ENCODE results near the gene DACT1. TPM values are rescaled to one million over a fixed set of nuclear protein-coding genes. Genes with fewer than 3 reads are reported as not detected.

Gene DACT1
- total RNA-seq, 1 experiment from 2014 or later, result not detected

DNA sequence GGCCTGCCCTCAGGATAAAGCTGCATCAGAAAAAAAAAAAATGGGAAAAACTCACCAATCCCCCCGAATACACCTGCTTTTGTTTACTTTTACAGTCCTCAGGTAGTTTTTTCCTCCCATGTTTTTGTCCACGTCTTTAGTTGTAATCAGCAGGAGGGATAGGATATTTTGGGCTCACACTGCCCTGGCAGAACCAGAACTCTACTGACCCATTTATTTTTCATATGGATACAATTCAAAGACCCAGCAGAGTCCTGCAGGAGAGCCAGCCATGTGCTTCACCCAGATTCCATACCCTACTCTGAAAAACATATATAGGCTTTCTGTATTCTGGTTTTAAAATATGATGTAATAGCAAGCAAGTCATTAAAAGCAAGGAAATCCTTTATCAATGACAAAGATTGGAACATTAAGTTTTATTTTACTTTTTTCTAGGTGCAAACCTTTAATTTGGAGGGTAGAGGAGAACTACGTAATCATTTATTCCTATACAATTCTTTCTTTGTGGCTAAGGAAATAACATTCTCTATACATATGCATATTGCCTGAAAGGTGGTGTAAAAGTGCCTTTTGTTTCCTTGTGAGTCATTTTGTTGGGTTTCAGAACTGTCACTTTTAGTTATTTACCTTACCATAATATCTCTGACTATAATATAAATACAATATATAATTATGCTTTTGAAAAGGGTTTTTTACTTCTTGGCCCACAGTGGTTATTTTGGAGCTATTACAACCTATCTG lies 19.1 kb downstream of the DACT1 start:
- intact Hi-C loops (cut with micrococcal nuclease; ENCODE audit: unreplicated experiment), result no loop called here
- no peaks in the 10 kb centered on the region for H3K36me3 Mint-ChIP-seq (ENCODE audit: insufficient read depth, unreplicated experiment)
- TF ChIP-seq, protein P1, sequence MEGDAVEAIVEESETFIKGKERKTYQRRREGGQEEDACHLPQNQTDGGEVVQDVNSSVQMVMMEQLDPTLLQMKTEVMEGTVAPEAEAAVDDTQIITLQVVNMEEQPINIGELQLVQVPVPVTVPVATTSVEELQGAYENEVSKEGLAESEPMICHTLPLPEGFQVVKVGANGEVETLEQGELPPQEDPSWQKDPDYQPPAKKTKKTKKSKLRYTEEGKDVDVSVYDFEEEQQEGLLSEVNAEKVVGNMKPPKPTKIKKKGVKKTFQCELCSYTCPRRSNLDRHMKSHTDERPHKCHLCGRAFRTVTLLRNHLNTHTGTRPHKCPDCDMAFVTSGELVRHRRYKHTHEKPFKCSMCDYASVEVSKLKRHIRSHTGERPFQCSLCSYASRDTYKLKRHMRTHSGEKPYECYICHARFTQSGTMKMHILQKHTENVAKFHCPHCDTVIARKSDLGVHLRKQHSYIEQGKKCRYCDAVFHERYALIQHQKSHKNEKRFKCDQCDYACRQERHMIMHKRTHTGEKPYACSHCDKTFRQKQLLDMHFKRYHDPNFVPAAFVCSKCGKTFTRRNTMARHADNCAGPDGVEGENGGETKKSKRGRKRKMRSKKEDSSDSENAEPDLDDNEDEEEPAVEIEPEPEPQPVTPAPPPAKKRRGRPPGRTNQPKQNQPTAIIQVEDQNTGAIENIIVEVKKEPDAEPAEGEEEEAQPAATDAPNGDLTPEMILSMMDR (IDR thresholded peaks at IDR 0.05; ENCODE audit: unreplicated experiment), result no peak
- H3K27ac Mint-ChIP-seq (ENCODE audit: unreplicated experiment), result no peak overlapping the region
- no peaks in the 10 kb centered on the region for H3K9me3 Mint-ChIP-seq (ENCODE audit: low read depth, unreplicated experiment)
- CTCF ChIA-PET, result no interaction called here
- peaks cover 16% of the 10 kb centered on the region for H3K27me3 Mint-ChIP-seq (ENCODE audit: unreplicated experiment)
- no peak for DNase-seq
- H3K4me1 Mint-ChIP-seq (ENCODE audit: low read depth, unreplicated experiment), result no peaks in the 10 kb centered on the region
- BruUV-seq (replicated peaks), result no TSS peak
- H3K4me3 Mint-ChIP-seq (ENCODE audit: low read depth, unreplicated experiment), result no peak overlapping the region

- H3K4me1 Mint-ChIP-seq (ENCODE audit: low read depth, unreplicated experiment), result no peaks in the 10 kb centered on the region
- H3K27ac Mint-ChIP-seq (ENCODE audit: unreplicated experiment), result no peak overlapping the region
- no peaks in the 10 kb centered on the region for H3K36me3 Mint-ChIP-seq (ENCODE audit: insufficient read depth, unreplicated experiment)
- TF ChIP-seq, protein P1 (IDR thresholded peaks at IDR 0.05; ENCODE audit: unreplicated experiment), result no peak
- no peaks in the 10 kb centered on the region for H3K27me3 Mint-ChIP-seq (ENCODE audit: unreplicated experiment)
- no peaks in the 10 kb centered on the region for H3K9me3 Mint-ChIP-seq (ENCODE audit: low read depth, unreplicated experiment)
- H3K4me3 Mint-ChIP-seq (ENCODE audit: low read depth, unreplicated experiment), result no peak overlapping the region
- CTCF ChIA-PET, result no interaction called here
- BruUV-seq (replicated peaks), result no TSS peak
- no peak for DNase-seq
- intact Hi-C loops (cut with micrococcal nuclease; ENCODE audit: unreplicated experiment), result no loop called here
Observed at GRCh38 chr14:58659061-58659460, 21.3 kb downstream of the DACT1 start.

DNA sequence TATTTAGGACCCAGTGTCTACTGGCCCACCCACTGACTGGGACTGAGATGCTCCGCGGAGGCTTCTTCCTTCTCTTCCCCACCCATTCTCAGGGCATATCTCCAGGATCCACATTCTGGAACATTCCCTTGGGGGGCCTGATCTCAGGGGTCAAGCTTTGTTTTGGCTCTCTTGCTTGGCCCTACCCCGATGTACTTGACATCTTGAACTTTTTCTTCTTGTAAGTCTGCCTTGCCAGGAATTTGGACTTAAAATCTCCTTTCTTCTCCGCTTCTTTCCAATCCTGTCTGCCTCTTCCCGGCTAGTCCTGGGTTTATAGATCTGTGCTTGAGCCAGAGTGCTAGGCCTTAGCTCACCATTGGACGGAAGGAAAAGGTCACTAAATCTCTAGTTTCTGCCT lies 22.1 kb downstream of the DACT1 start:
- CTCF ChIA-PET, result no interaction called here

DNA sequence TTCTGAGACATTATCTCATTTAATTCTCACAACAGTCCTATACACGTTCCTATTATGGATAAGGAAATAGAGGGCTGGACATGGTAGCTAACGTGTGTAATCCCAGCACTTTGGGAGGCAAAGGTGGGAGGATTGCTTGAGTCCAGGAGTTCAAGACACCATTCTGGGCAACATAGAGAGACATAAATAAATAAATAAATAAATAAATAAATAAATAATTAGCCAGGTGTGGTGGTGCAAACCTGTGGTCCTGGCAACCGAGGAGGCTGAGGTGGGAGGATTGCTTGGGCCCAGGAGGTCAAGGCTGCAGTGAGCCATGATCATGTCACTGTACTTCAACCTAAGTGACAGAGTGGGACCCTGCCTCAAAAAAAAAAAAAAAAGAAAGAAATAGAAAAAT lies 22.6 kb downstream of the DACT1 start:
- CTCF ChIA-PET, result no interaction called here

More for the DNA sequence above, 22.1 kb downstream of the DACT1 start:
- H3K36me3 Mint-ChIP-seq (ENCODE audit: insufficient read depth, unreplicated experiment), result no peaks in the 10 kb centered on the region
- no peaks in the 10 kb centered on the region for H3K9me3 Mint-ChIP-seq (ENCODE audit: low read depth, unreplicated experiment)
- intact Hi-C loops (cut with micrococcal nuclease; ENCODE audit: unreplicated experiment), result no loop called here
- no peak overlapping the region for H3K27ac Mint-ChIP-seq (ENCODE audit: unreplicated experiment)
- no peaks in the 10 kb centered on the region for H3K27me3 Mint-ChIP-seq (ENCODE audit: unreplicated experiment)
- no peaks in the 10 kb centered on the region for H3K4me1 Mint-ChIP-seq (ENCODE audit: low read depth, unreplicated experiment)
- BruUV-seq (replicated peaks), result no TSS peak
- no peak for DNase-seq
- no peak overlapping the region for H3K4me3 Mint-ChIP-seq (ENCODE audit: low read depth, unreplicated experiment)
- TF ChIP-seq, protein P1 (IDR thresholded peaks at IDR 0.05; ENCODE audit: unreplicated experiment), result no peak

More for the DNA sequence above, 22.6 kb downstream of the DACT1 start:
- H3K27me3 Mint-ChIP-seq (ENCODE audit: unreplicated experiment), result no peaks in the 10 kb centered on the region
- H3K4me3 Mint-ChIP-seq (ENCODE audit: low read depth, unreplicated experiment), result no peak overlapping the region
- intact Hi-C loops (cut with micrococcal nuclease; ENCODE audit: unreplicated experiment), result no loop called here
- DNase-seq, result no peak
- no TSS peak for BruUV-seq (replicated peaks)
- H3K36me3 Mint-ChIP-seq (ENCODE audit: insufficient read depth, unreplicated experiment), result no peaks in the 10 kb centered on the region
- TF ChIP-seq, protein P1 (IDR thresholded peaks at IDR 0.05; ENCODE audit: unreplicated experiment), result no peak
- no peaks in the 10 kb centered on the region for H3K4me1 Mint-ChIP-seq (ENCODE audit: low read depth, unreplicated experiment)
- no peak overlapping the region for H3K27ac Mint-ChIP-seq (ENCODE audit: unreplicated experiment)
- no peaks in the 10 kb centered on the region for H3K9me3 Mint-ChIP-seq (ENCODE audit: low read depth, unreplicated experiment)
